ENCODE measurements around the gene NCKAP5.

- TF ChIP-seq CTCF (IDR thresholded peaks at IDR 0.05) (no peak), POLR2A (IDR thresholded peaks at IDR 0.05) (no peak)
These were observed 178.1 kb downstream of the NCKAP5 start for GRCh38 chr2:133390156-133390555.
